CD8-positive, alpha-beta memory T cell (primary cell): ENCODE measurements around the gene PDHA1. TPM values are rescaled to one million over a fixed set of nuclear protein-coding genes. Genes with fewer than 3 reads are reported as not detected.

ENCODE experiments used
- CTCF ChIA-PET: fragments of 350-600 bp; sonication (Branson Sonifier 250); formaldehyde crosslinking; loops from one replicate; lab custom pipeline; 2021; ENCODE audit warnings: antibody characterized with exemption; lab: Charles Lee
- POLR2A ChIA-PET: fragments of 350-600 bp; sonication (Branson Sonifier 250); formaldehyde crosslinking; loops from one replicate; lab custom pipeline; 2021; ENCODE audit warnings: antibody characterized with exemption; lab: Charles Lee
- DNase-seq, 5 donors: peaks; one replicate each; pipeline versions ENCODE4 v3.0.0 to v3.0.0-alpha.2; 2020 to 2022; ENCODE audit warnings: mixed read lengths in 1 of 5
- H3K27ac ChIP-seq: one replicate; pipeline ENCODE4 v1.7.0; 2013; ENCODE audit warnings: low read depth, mild to moderate bottlenecking, low read length, moderate library complexity
- H3K27me3 ChIP-seq: 2 replicates; pipeline ENCODE4 v1.7.0; 2013; ENCODE audit warnings: low read length, mild to moderate bottlenecking; ENCODE audit not compliant: insufficient read depth, poor library complexity, severe bottlenecking
- H3K36me3 ChIP-seq: 2 replicates; pipeline ENCODE4 v1.7.0; 2013; ENCODE audit warnings: mild to moderate bottlenecking, low read length, moderate library complexity; ENCODE audit not compliant: insufficient read depth
- H3K4me1 ChIP-seq: 2 replicates; pipeline ENCODE4 v1.7.0; 2013; ENCODE audit warnings: mild to moderate bottlenecking, low read length, moderate library complexity; ENCODE audit not compliant: insufficient read depth
- H3K4me3 ChIP-seq: 2 replicates; pipeline ENCODE4 v1.7.0; 2013; ENCODE audit warnings: mild to moderate bottlenecking, low read length
- H3K9me3 ChIP-seq: 2 replicates; pipeline ENCODE4 v1.7.0; 2013; ENCODE audit warnings: mild to moderate bottlenecking, low read length
- H3K27ac Mint-ChIP-seq, 8 donors: one replicate each; pipeline ENCODE4 v1.8.0; 2020 to 2021; ENCODE audit warnings: mixed read lengths in 8 of 8, mild to moderate bottlenecking in 6 of 8, inconsistent platforms in 3 of 8, moderate library complexity in 3 of 8
- H3K27me3 Mint-ChIP-seq, 2 donors: one replicate each; pipeline ENCODE4 v1.8.0; 2020 to 2021; ENCODE audit warnings: mixed read lengths in 2 of 2, mild to moderate bottlenecking in 1 of 2, moderate library complexity in 1 of 2
- H3K36me3 Mint-ChIP-seq, 3 donors: one replicate each; pipeline ENCODE4 v1.8.0; 2020 to 2021; ENCODE audit warnings: mixed read lengths in 3 of 3, inconsistent platforms in 1 of 3, mild to moderate bottlenecking in 1 of 3
- H3K4me1 Mint-ChIP-seq, 3 donors: one replicate each; pipeline ENCODE4 v1.8.0; 2020 to 2021; ENCODE audit warnings: mixed read lengths in 3 of 3, inconsistent platforms in 1 of 3, mild to moderate bottlenecking in 1 of 3
- H3K4me3 Mint-ChIP-seq, 7 donors: one replicate each; pipeline ENCODE4 v1.8.0; 2020 to 2021; ENCODE audit warnings: mixed read lengths in 7 of 7, mild to moderate bottlenecking in 6 of 7, moderate library complexity in 4 of 7, inconsistent platforms in 2 of 7
- H3K9me3 Mint-ChIP-seq, 5 donors: one replicate each; pipeline ENCODE4 v1.8.0; 2020 to 2022; ENCODE audit warnings: mixed read lengths in 5 of 5, mild to moderate bottlenecking in 3 of 5, moderate library complexity in 2 of 5, inconsistent platforms in 1 of 5
- polyA plus RNA-seq: library from polyadenylated mRNA; unstranded; fragments of 300-500 nt; fragmentation: Illumina TruSeq; gene quantifications from one replicate; pipeline ENCODE4 v1.2.3, GENCODE V29; 2021
- total RNA-seq, 2 experiments: library from RNA; stranded (reverse); gene quantifications; one replicate each; pipeline ENCODE4 v1.2.3, GENCODE V29; 2021

The PDHA1 gene
- total and polyA plus RNA-seq, 3 experiments from 2014 or later = 81.6 to 265 (median 251) TPM

DNA sequence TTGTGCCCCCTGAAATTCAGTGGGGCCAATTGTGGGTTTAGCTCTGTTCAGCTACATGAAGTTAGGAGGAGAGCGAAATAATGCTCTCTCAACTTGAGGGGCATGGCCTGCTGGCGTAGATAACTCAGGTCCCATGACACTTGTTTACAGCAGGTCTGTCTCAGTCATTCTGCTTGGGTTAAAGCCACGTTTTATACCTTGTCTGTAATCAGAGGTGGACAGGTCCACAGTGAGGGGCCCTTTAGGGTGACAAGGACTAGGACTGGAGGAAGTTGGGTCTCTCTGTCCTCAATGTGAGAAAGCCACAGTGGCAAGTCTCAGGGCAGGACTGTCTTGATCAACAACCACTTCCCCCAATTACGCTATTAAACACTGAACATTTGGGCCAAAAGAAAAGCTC is 49.0 kb downstream of the PDHA1 start:
- no peaks in the 10 kb centered on the region for H3K36me3 Mint-ChIP-seq
- no peaks in the 10 kb centered on the region for H3K27me3 ChIP-seq
- no peak overlapping the region for H3K4me3 Mint-ChIP-seq
- H3K4me1 Mint-ChIP-seq = no peaks in the 10 kb centered on the region
- no peak overlapping the region for H3K27ac ChIP-seq
- ChIA-PET POLR2A (no interaction called here), CTCF (no interaction called here)
- H3K9me3 Mint-ChIP-seq = no peaks in the 10 kb centered on the region
- no peaks in the 10 kb centered on the region for H3K36me3 ChIP-seq
- no peak overlapping the region for H3K4me3 ChIP-seq
- peak overlapping the region in 1 of 8 donors; percentile 51 for H3K27ac Mint-ChIP-seq
- no peaks in the 10 kb centered on the region for H3K9me3 ChIP-seq
- H3K27me3 Mint-ChIP-seq = peaks cover 2 to 3% of the 10 kb centered on the region in 2 donors
- H3K4me1 ChIP-seq = no peaks in the 10 kb centered on the region
- DNase-seq = no peak

DNA sequence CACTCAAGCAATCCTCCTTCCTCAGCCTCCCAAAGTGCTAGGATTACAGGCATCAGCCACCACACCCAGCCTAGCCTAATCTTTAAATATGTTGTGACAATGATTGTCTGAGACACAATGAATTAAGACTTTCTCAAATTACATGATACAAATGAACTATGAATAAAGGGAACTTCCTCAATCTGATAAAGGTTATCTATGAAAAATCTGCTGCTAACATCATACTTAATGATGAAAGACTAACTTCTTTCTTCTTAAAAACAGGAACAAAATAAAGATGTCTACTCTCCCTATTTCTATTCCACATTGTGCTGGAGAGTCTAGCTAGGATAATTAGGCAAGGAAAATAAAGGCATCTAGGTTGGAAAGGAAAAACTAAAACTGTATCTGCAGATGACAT is 60.0 kb downstream of the PDHA1 start:
- Mint-ChIP-seq H3K27ac (no peak overlapping the region), H3K9me3 (no peaks in the 10 kb centered on the region), H3K36me3 (no peaks in the 10 kb centered on the region), H3K4me3 (no peak overlapping the region), H3K4me1 (no peaks in the 10 kb centered on the region), H3K27me3 (peaks cover 9 to 10% of the 10 kb centered on the region in 2 donors)
- Histone ChIP-seq H3K4me1 (no peaks in the 10 kb centered on the region), H3K4me3 (no peak overlapping the region), H3K9me3 (no peaks in the 10 kb centered on the region), H3K27me3 (no peaks in the 10 kb centered on the region), H3K36me3 (no peaks in the 10 kb centered on the region), H3K27ac (no peak overlapping the region)
- CTCF ChIA-PET = no interaction called here
- DNase-seq = no peak
- POLR2A ChIA-PET = no interaction called here

DNA sequence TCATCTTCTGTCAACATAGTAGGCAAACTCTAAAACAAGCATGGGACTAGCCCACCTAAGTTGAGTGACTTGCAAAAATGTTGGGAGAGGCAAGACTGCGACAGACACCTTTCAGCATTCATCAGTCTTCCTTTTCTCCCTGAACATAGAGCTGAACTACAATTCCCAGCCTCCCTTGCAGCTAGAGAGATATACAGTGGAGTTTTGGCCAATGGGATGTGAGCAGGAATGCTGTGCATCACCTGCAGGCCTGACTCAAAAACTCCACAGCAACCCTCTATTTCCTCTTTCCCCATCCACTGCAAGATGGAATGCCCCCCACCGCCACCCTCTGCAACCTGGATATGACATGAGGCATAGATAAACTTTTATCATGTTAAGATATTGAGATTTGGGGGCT is 66.5 kb downstream of the PDHA1 start:
- H3K27me3 Mint-ChIP-seq = peaks cover 2 to 16% of the 10 kb centered on the region in 2 donors
- H3K9me3 Mint-ChIP-seq = peaks cover 0 to 7% (median 0%) of the 10 kb centered on the region in 5 donors
- ChIA-PET CTCF (no interaction called here), POLR2A (no interaction called here)
- H3K27ac Mint-ChIP-seq = no peak overlapping the region
- no peaks in the 10 kb centered on the region for H3K4me1 Mint-ChIP-seq
- no peaks in the 10 kb centered on the region for H3K27me3 ChIP-seq
- H3K36me3 ChIP-seq = no peaks in the 10 kb centered on the region
- no peaks in the 10 kb centered on the region for H3K9me3 ChIP-seq
- H3K27ac ChIP-seq = no peak overlapping the region
- no peak overlapping the region for H3K4me3 ChIP-seq
- H3K4me1 ChIP-seq = no peaks in the 10 kb centered on the region
- no peak overlapping the region for H3K4me3 Mint-ChIP-seq
- H3K36me3 Mint-ChIP-seq = peaks cover 0 to 4% (median 1%) of the 10 kb centered on the region in 3 donors
- DNase-seq = no peak

Other genes with a start within 250 kb of the PDHA1 start
- not detected for gene ADGRG2, start 221.5 kb upstream of the PDHA1 start, total RNA-seq
- 0.05 TPM for gene ADGRG2, start 221.5 kb upstream of the PDHA1 start, polyA plus RNA-seq
- under 1 TPM; 0.13 to 0.28 TPM for gene MAP3K15, start 171.6 kb downstream of the PDHA1 start, total RNA-seq
- gene MAP3K15, start 171.6 kb downstream of the PDHA1 start, polyA plus RNA-seq = not detected